PC-3 (cell line): ENCODE data around the gene C9orf85. TPM values are rescaled to one million over a fixed set of nuclear protein-coding genes. Genes with fewer than 3 reads are reported as not detected.

Experiments used
- ATAC-seq: fragments of 200-7000 bp; cut with Tn5 transposase; 2 replicates; pipeline ENCODE4 v1.9.1; 2020; ENCODE audit warnings: mild to moderate bottlenecking, moderate library complexity
- Bru-seq: library from RNA; stranded (reverse); fragments of 400-500 nt; gene quantifications from one replicate; lab custom pipeline; 2021; lab: Mats Ljungman, UMichigan
- BruChase-seq, 2 experiments: library from RNA; stranded (reverse); fragments of 400-500 nt; gene quantifications; one replicate each; lab custom pipeline; 2021; lab: Mats Ljungman, UMichigan
- BruUV-seq: library from RNA; stranded (reverse); fragments of 400-500 nt; replicated peaks from 2 replicates; lab custom pipeline; 2021; lab: Mats Ljungman, UMichigan
- CTCF ChIA-PET: fragments of 300-600 bp; sonication (Branson Sonifier 250); formaldehyde crosslinking; loops from one replicate; lab custom pipeline; 2022; ENCODE audit warnings: antibody characterized with exemption; lab: Charles Lee
- POLR2A ChIA-PET: fragments of 300-600 bp; sonication (Branson Sonifier 250); formaldehyde crosslinking; loops from one replicate; lab custom pipeline; 2022; ENCODE audit warnings: antibody characterized with exemption; ENCODE audit not compliant: unreplicated experiment; lab: Charles Lee
- DNase-seq: peaks from one replicate; pipeline ENCODE4 v3.0.0-alpha.2; 2015
- H2AFZ ChIP-seq: fragments of 300-600 bp; sonication (generic); 2 replicates; pipeline ENCODE4 v1.6.0; 2016; ENCODE audit warnings: antibody characterized with exemption, low read length
- H3F3A ChIP-seq: fragments of 300-600 bp; sonication (generic); one replicate; pipeline ENCODE4 v1.6.0; 2017; ENCODE audit warnings: antibody characterized with exemption, low read length, control low read depth, mild to moderate bottlenecking; ENCODE audit not compliant: unreplicated experiment
- H3K27ac ChIP-seq: fragments of 300-600 bp; sonication (generic); 2 replicates; pipeline ENCODE4 v1.5.1; 2016; ENCODE audit warnings: mild to moderate bottlenecking, low read length
- H3K27me3 ChIP-seq: fragments of 300-600 bp; sonication (generic); 2 replicates; pipeline ENCODE4 v1.6.1; 2016; ENCODE audit warnings: low read length, mixed read lengths
- H3K36me3 ChIP-seq: fragments of 300-600 bp; sonication (generic); 2 replicates; pipeline ENCODE4 v1.6.1; 2016; ENCODE audit warnings: low read depth, mixed run types, low read length, mixed read lengths
- H3K4me1 ChIP-seq: fragments of 300-600 bp; sonication (generic); 2 replicates; pipeline ENCODE4 v1.5.1; 2016; ENCODE audit warnings: low read length; ENCODE audit not compliant: insufficient read depth
- H3K4me2 ChIP-seq: fragments of 300-600 bp; sonication (generic); 2 replicates; pipeline ENCODE4 v1.6.0; 2016; ENCODE audit warnings: low read length
- H3K4me3 ChIP-seq: fragments of 300-600 bp; sonication (generic); 2 replicates; pipeline ENCODE4 v1.5.1; 2016; ENCODE audit warnings: mild to moderate bottlenecking, low read length, mixed read lengths
- H3K79me2 ChIP-seq: fragments of 300-600 bp; sonication (generic); 2 replicates; pipeline ENCODE4 v1.6.1; 2017; ENCODE audit warnings: low read length, mixed read lengths
- H3K9ac ChIP-seq: fragments of 300-600 bp; sonication (generic); 2 replicates; pipeline ENCODE4 v1.6.0; 2016; ENCODE audit warnings: mild to moderate bottlenecking, low read length
- H3K9me2 ChIP-seq: fragments of 300-600 bp; sonication (generic); replicated peaks from 2 replicates; pipeline ENCODE4 v1.6.1; 2016; ENCODE audit warnings: mixed run types, low read length, mixed read lengths
- H3K9me3 ChIP-seq: fragments of 300-600 bp; sonication (generic); 2 replicates; pipeline ENCODE4 v1.6.1; 2016; ENCODE audit warnings: low read length, mixed read lengths
- H4K20me1 ChIP-seq: fragments of 300-600 bp; sonication (generic); 2 replicates; pipeline ENCODE4 v1.6.1; 2016; ENCODE audit warnings: low read length, mixed read lengths
- EZH2 ChIP-seq: fragments of 300-600 bp; sonication (generic); IDR thresholded peaks from one replicate; pipeline ENCODE4 v1.6.1; 2017; ENCODE audit warnings: antibody characterized with exemption, mild to moderate bottlenecking, low read length; ENCODE audit not compliant: unreplicated experiment
- EZH2phosphoT487 ChIP-seq: fragments of 300-600 bp; sonication (generic); IDR thresholded peaks from 2 replicates; pipeline ENCODE4 v1.6.1; 2018; ENCODE audit warnings: mild to moderate bottlenecking, antibody characterized with exemption, low read length, borderline replicate concordance
- intact Hi-C: fragments of 100-400 bp; cut with micrococcal nuclease; formaldehyde crosslinking; loops from 2 replicates; pipeline ENCODE4 v1.9.0; 2023
- long read RNA-seq: library from polyadenylated mRNA; unstranded; transcript quantifications from one replicate; pipeline ENCODE4 v2.0.0, GENCODE V29; 2021; ENCODE audit not compliant: unreplicated experiment
- total RNA-seq: library from RNA; depleted of rRNA; stranded (reverse); fragments of >200 nt; gene quantifications from 2 replicates; pipeline ENCODE4 v1.2.3, GENCODE V29; 2014; rRNA removed
- TF ChIP-seq, protein P1 (sequence below): fragments of 300-600 bp; sonication (generic); conservative IDR thresholded peaks from 2 replicates; pipeline ENCODE4 v1.5.1; 2017; ENCODE audit warnings: antibody characterized with exemption, low read depth, mild to moderate bottlenecking, low read length

The C9orf85 gene, protein sequence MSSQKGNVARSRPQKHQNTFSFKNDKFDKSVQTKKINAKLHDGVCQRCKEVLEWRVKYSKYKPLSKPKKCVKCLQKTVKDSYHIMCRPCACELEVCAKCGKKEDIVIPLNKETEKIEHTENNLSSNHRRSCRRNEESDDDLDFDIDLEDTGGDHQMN
- total RNA-seq = 7.9 and 13.4 TPM in 2 replicates
- Bru-seq, nascent RNA = percentile 73 among the genes with signal in this experiment
- BruChase-seq, experiment 1, labeled RNA remaining after a 6-hour chase = percentile 59 among the genes with signal in this experiment
- percentile 64 among the genes with signal in this experiment for BruChase-seq, experiment 2, labeled RNA remaining after a 2-hour chase
- long read RNA-seq, transcript C9orf85-201 (4 exons, 1,279 nt) = major isoform, 6 of 15 reads
- long read RNA-seq, partial matches to known transcripts = 1 of 15 reads
- long read RNA-seq, other reads (novel, unspliced or antisense) = 7 of 15 reads

DNA sequence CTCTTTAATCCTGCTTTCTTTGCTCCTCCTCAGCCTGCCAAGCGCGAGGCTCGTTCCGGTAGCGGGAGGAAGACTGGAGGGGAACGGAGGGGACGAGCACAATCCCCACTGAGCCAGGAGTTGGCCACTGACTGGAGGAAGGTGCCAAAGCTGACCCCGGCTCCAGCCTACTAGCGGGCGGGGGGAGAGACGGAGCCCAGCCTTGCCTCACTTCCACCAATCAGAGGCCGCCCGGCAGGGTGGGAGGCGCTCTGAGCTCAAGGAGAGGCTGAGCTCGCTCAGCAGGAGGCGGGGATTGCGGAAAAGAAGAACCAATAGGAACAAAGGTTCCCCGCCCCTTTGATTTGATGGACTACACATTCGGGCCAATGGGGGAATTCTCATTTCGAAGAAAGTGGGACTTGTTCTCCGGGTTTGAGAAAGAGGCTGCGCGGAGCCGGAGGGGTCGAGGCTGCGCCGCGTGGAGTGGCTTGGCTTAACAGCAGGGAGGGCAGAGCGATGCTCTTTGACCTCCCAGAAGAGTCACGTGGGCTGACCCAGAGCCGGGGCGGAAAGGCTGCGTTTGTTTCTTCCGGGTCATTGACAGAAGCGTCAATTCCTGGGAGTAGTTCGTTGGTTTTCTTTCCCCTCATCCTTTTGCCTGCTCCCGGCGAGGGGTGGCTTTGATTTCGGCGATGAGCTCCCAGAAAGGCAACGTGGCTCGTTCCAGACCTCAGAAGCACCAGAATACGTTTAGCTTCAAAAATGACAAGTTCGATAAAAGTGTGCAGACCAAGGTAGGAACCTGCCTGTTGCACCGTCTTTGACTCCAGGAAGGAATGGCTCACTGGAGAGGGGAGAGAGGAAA, at the start of gene C9orf85, which contains the start of gene ABHD17B:
C9orf85 (plus strand) TSS at position 579 of the 847 bp plus-strand sequence; CDS start at position 675, 96 bp downstream.
ABHD17B (minus strand) TSS at position 133 of the 847 bp plus-strand sequence. CDS start 36,113 bp downstream, outside the sequence.
- no peaks in the 10 kb centered on the region for H3K27me3 ChIP-seq
- H3K9ac ChIP-seq = peak within 1 kb of the TSS; percentile 81
- peaks cover 90% of the 10 kb centered on the region for H3K79me2 ChIP-seq
- no peaks in the 10 kb centered on the region for H3K9me2 ChIP-seq
- H3K9me3 ChIP-seq = no peaks in the 10 kb centered on the region
- ATAC-seq (peak; percentile 88), DNase-seq (peak; percentile 98)
- ChIA-PET POLR2A (interaction anchor here (0.6 to 1.4 kb wide), 8 partner anchors 9 to 453 kb away, joined by 3 to 26 read pairs (median 4); no protein-coding TSS in a partner anchor), CTCF (interaction anchor here (0.6 kb wide), 1 partner anchor 114 kb away, joined by 7 read pairs; no protein-coding TSS in a partner anchor)
- H3K4me2 ChIP-seq = peak within 1 kb of the TSS; percentile 86
- H4K20me1 ChIP-seq = peaks cover 31% of the 10 kb centered on the region
- no peaks in the 10 kb centered on the region for H3F3A ChIP-seq
- H3K4me3 ChIP-seq = peak within 1 kb of the TSS; percentile 87
- BruUV-seq = no TSS peak
- H3K36me3 ChIP-seq = no peaks in the 10 kb centered on the region
- peaks cover 10% of the 10 kb centered on the region; the same call in 1 of the 2 replicates for H3K4me1 ChIP-seq
- TF ChIP-seq, protein P1, sequence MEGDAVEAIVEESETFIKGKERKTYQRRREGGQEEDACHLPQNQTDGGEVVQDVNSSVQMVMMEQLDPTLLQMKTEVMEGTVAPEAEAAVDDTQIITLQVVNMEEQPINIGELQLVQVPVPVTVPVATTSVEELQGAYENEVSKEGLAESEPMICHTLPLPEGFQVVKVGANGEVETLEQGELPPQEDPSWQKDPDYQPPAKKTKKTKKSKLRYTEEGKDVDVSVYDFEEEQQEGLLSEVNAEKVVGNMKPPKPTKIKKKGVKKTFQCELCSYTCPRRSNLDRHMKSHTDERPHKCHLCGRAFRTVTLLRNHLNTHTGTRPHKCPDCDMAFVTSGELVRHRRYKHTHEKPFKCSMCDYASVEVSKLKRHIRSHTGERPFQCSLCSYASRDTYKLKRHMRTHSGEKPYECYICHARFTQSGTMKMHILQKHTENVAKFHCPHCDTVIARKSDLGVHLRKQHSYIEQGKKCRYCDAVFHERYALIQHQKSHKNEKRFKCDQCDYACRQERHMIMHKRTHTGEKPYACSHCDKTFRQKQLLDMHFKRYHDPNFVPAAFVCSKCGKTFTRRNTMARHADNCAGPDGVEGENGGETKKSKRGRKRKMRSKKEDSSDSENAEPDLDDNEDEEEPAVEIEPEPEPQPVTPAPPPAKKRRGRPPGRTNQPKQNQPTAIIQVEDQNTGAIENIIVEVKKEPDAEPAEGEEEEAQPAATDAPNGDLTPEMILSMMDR = no peak
- TF ChIP-seq EZH2phosphoT487 = no peak
- no peak for TF ChIP-seq EZH2
- peak within 1 kb of the TSS; percentile 79 for H3K27ac ChIP-seq
- peak within 1 kb of the TSS; percentile 81 for H2AFZ ChIP-seq
- intact Hi-C loops = loop anchor here (1.0 to 10.0 kb wide), 5 partner anchors 33 to 142 kb away; partner anchors contain the start of gene CEMIP2

DNA sequence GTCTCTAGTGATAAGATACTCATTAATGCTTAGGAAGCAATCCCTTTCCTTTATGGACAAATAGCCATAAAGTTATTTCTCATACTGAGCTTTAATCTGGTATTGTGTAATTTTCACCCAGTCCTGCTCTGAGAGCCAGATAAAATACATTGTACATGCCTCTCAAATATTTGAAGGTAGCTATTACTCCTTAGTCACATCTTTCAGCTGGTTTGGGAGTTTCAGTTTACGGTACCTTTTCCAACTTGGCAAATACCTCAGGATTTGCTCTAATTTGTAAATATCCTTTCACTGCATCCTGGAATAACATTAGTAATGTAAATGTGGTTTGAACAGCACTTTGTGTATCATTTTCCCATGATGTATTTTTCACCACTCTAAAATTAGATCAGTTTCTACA, 47.8 kb upstream of the C9orf85 start:
- intact Hi-C loops = no loop called here
- H3K27ac ChIP-seq = no peak overlapping the region
- ChIA-PET CTCF (no interaction called here), POLR2A (no interaction called here)
- H3K9me3 ChIP-seq = no peaks in the 10 kb centered on the region
- TF ChIP-seq EZH2phosphoT487 (no peak), EZH2 (no peak)
- TF ChIP-seq, protein P1 = no peak
- no peaks in the 10 kb centered on the region for H3K9me2 ChIP-seq
- peaks cover 7% of the 10 kb centered on the region; the same call in 1 of the 2 replicates for H3K36me3 ChIP-seq
- H3K4me1 ChIP-seq = no peaks in the 10 kb centered on the region
- H4K20me1 ChIP-seq = no peaks in the 10 kb centered on the region
- H3K27me3 ChIP-seq = no peaks in the 10 kb centered on the region
- no peaks in the 10 kb centered on the region for H3F3A ChIP-seq
- no TSS peak for BruUV-seq
- no peak overlapping the region for H3K9ac ChIP-seq
- no peak overlapping the region for H2AFZ ChIP-seq
- H3K79me2 ChIP-seq = no peaks in the 10 kb centered on the region
- H3K4me2 ChIP-seq = no peak overlapping the region
- DNase-seq = no peak
- no peak for ATAC-seq
- no peak overlapping the region for H3K4me3 ChIP-seq
